GM23338 (cell line): ENCODE data around the gene CDK14.

Source experiments
- EZH2 ChIP-seq: fragments of 200-600 bp; sonication (generic); IDR thresholded peaks from one replicate; pipeline ENCODE4 v1.8.0; 2017; ENCODE audit warnings: antibody characterized with exemption, mild to moderate bottlenecking, low read depth; ENCODE audit not compliant: unreplicated experiment
- EZH2phosphoT487 ChIP-seq: fragments of 200-600 bp; sonication (generic); IDR thresholded peaks from one replicate; pipeline ENCODE4 v1.8.1; 2018; ENCODE audit warnings: antibody characterized with exemption; ENCODE audit not compliant: unreplicated experiment
- NANOG ChIP-seq: IDR thresholded peaks from 2 replicates; pipeline ENCODE4 v1.6.1; 2016; ENCODE audit warnings: antibody characterized with exemption, borderline replicate concordance
- POLR2AphosphoS5 ChIP-seq: IDR thresholded peaks from 2 replicates; pipeline ENCODE4 v1.6.1; 2016; ENCODE audit warnings: antibody characterized with exemption, low read depth
- REST ChIP-seq: IDR thresholded peaks from one replicate; pipeline ENCODE4 v1.6.1; 2018; ENCODE audit warnings: antibody characterized with exemption; ENCODE audit not compliant: unreplicated experiment
- ZNF114 ChIP-seq: fragments of 250-450 bp; sonication (Bioruptor Pico); IDR thresholded peaks from 2 replicates; pipeline ENCODE4 v1.5.0; 2020; ENCODE audit warnings: mild to moderate bottlenecking, moderate library complexity
- ZNF331 ChIP-seq: fragments of 250-450 bp; sonication (Bioruptor Pico); IDR thresholded peaks from 2 replicates; pipeline ENCODE4 v1.5.0; 2020; ENCODE audit warnings: low read depth, mild to moderate bottlenecking, moderate library complexity
- TF ChIP-seq, protein P1 (sequence below), 2 experiments: fragments of 200-600 bp in 1 of 2; sonication (generic) in 1 of 2; conservative IDR thresholded peaks; 2 replicates each; pipeline versions ENCODE4 v1.5.1 to v1.6.1; 2016 to 2017; ENCODE audit warnings: antibody characterized with exemption in 2 of 2, low read depth in 2 of 2, mild to moderate bottlenecking in 2 of 2, moderate library complexity in 1 of 2

- TF ChIP-seq, protein P1, sequence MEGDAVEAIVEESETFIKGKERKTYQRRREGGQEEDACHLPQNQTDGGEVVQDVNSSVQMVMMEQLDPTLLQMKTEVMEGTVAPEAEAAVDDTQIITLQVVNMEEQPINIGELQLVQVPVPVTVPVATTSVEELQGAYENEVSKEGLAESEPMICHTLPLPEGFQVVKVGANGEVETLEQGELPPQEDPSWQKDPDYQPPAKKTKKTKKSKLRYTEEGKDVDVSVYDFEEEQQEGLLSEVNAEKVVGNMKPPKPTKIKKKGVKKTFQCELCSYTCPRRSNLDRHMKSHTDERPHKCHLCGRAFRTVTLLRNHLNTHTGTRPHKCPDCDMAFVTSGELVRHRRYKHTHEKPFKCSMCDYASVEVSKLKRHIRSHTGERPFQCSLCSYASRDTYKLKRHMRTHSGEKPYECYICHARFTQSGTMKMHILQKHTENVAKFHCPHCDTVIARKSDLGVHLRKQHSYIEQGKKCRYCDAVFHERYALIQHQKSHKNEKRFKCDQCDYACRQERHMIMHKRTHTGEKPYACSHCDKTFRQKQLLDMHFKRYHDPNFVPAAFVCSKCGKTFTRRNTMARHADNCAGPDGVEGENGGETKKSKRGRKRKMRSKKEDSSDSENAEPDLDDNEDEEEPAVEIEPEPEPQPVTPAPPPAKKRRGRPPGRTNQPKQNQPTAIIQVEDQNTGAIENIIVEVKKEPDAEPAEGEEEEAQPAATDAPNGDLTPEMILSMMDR (conservative IDR thresholded peaks at IDR 0.05; ENCODE audit: low read depth in 2 of 2): no peak
- TF ChIP-seq EZH2 (no peak), NANOG (no peak), ZNF114 (CRISPR knock-in tag) (no peak), ZNF331 (CRISPR knock-in tag) (no peak), REST (no peak), POLR2AphosphoS5 (no peak), EZH2phosphoT487 (no peak)
Observed at GRCh38 chr7:91066627-91067026, 470.5 kb downstream of the CDK14 start.
